ENCODE results near the gene CNOT4. TPM values are rescaled to one million over a fixed set of nuclear protein-coding genes. Genes with fewer than 3 reads are reported as not detected.

The CNOT4 gene
- total RNA-seq, 4 donors from 2014 or later, result 17.8 to 35.0 (median 26.2) TPM

GRCh38 chr7:135405969-135406368 is 103.9 kb downstream of the CNOT4 start:
- WGBS, 2 donors (ENCODE audit: low coverage in 1 of 2), result 95 to 100% methylated on average over 1 to 2 of the region's 2 CpGs
- Histone ChIP-seq H3K36me3 (peaks cover 0 to 27% of the 10 kb centered on the region in 2 donors), H3K27ac (no peak overlapping the region), H3K4me1 (peaks cover 0 to 13% (median 0%) of the 10 kb centered on the region in 3 donors), H3K27me3 (no peaks in the 10 kb centered on the region), H3K4me3 (no peak overlapping the region), H3K9me3 (no peaks in the 10 kb centered on the region)
- no peak for ATAC-seq
- TF ChIP-seq EP300 (IDR thresholded peaks at IDR 0.05) (no peak), POLR2AphosphoS5 (IDR thresholded peaks at IDR 0.05) (no peak), CTCF (IDR thresholded peaks at IDR 0.05) (no peak), POLR2A (IDR thresholded peaks at IDR 0.05) (no peak)

DNA sequence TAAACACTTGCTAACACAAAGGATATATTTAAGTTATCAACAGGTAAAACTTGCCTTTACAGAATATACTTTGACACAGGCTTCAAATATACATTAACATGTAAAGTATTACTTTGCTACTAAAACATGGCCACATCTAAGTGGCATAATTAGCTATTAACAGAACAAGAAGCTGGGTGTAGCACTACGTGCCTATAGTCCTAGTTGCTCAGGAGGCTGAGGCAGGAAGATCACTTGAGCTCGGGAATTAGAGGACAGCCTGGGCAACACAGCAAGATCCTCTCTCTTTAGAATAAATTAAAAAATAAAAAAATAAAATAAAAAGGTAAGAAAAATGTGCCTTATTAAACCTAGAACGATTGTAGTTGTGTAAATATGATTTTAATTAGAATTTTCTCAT is 106.6 kb downstream of the CNOT4 start:
- TF ChIP-seq EP300 (IDR thresholded peaks at IDR 0.05), result no peak
- no peak for TF ChIP-seq CTCF (IDR thresholded peaks at IDR 0.05)
- no peak for TF ChIP-seq POLR2AphosphoS5 (IDR thresholded peaks at IDR 0.05)
- no peak for TF ChIP-seq POLR2A (IDR thresholded peaks at IDR 0.05)
- WGBS, 2 donors (ENCODE audit: low coverage in 1 of 2), result 81 to 86% methylated on average over 3 of the region's 3 CpGs
- Histone ChIP-seq H3K4me1 (peaks cover 0 to 13% (median 0%) of the 10 kb centered on the region in 3 donors), H3K36me3 (peaks cover 0 to 17% of the 10 kb centered on the region in 2 donors), H3K9me3 (no peaks in the 10 kb centered on the region), H3K27me3 (no peaks in the 10 kb centered on the region), H3K4me3 (no peak overlapping the region), H3K27ac (no peak overlapping the region)
- ATAC-seq, result no peak

DNA sequence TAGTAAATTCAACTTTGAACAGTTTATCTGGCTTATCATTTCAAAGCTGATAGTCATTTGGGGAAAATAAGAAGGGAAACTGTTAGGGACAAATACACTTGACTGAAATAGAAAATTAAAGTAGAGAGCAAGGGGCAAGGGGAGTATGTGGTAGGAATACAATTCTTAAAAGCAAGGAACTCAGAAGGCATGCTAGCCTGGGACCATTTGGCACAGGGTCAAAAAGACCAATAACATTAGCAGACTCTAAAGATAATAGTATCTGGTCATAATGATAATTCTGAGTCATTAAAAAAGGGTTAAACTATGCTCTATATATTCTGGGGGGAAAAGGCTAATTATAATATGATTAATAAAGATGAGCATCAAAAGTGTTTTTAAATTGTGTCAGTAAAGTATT is 112.2 kb downstream of the CNOT4 start:
- Histone ChIP-seq H3K9me3 (no peaks in the 10 kb centered on the region), H3K4me1 (peaks cover 0 to 6% (median 0%) of the 10 kb centered on the region in 3 donors), H3K27ac (no peak overlapping the region), H3K36me3 (peaks cover 0 to 31% of the 10 kb centered on the region in 2 donors), H3K27me3 (no peaks in the 10 kb centered on the region), H3K4me3 (no peak overlapping the region)
- ATAC-seq, result no peak
- TF ChIP-seq POLR2A (IDR thresholded peaks at IDR 0.05) (no peak), CTCF (IDR thresholded peaks at IDR 0.05) (no peak), POLR2AphosphoS5 (IDR thresholded peaks at IDR 0.05) (no peak), EP300 (IDR thresholded peaks at IDR 0.05) (no peak)

- H3K9me3 ChIP-seq, result no peaks in the 10 kb centered on the region
- H3K27ac ChIP-seq, result no peak overlapping the region
- peaks cover 0 to 39% of the 10 kb centered on the region in 2 donors for H3K36me3 ChIP-seq
- H3K27me3 ChIP-seq, result no peaks in the 10 kb centered on the region
- 83 to 98% methylated on average over 4 of the region's 4 CpGs for WGBS, 2 donors (ENCODE audit: low coverage in 1 of 2)
- H3K4me3 ChIP-seq, result no peak overlapping the region
- H3K4me1 ChIP-seq, result peaks cover 0 to 10% (median 4%) of the 10 kb centered on the region in 3 donors
- ATAC-seq, result no peak
- TF ChIP-seq POLR2A (IDR thresholded peaks at IDR 0.05), result no peak
- TF ChIP-seq POLR2AphosphoS5 (IDR thresholded peaks at IDR 0.05), result no peak
- TF ChIP-seq CTCF (IDR thresholded peaks at IDR 0.05), result no peak
- no peak for TF ChIP-seq EP300 (IDR thresholded peaks at IDR 0.05)
Measured at GRCh38 chr7:135392701-135393100, 117.2 kb downstream of the CNOT4 start.

DNA sequence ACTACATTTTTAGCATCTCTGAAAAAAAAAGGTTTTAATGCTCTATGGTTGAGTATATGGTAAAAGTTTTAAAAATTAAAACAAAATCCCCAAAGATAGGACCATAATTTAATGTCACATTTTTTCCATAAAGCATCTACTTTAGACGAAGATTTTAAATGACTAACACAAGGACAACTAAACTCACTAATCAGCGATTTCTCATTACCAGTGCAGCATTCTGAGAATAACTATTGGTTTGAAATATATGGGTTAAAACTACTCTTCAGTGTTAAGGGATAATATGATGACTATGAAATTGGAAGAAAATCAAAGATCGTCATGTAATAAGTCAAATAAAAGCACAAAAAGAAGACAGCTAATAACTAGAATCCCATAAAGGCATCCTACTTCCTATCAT is 118.4 kb downstream of the CNOT4 start:
- no peak overlapping the region for H3K27ac ChIP-seq
- H3K9me3 ChIP-seq, result no peaks in the 10 kb centered on the region
- H3K27me3 ChIP-seq, result no peaks in the 10 kb centered on the region
- WGBS, 2 donors (ENCODE audit: low coverage in 1 of 2), result 90 to 96% methylated on average over 3 of the region's 3 CpGs
- H3K4me3 ChIP-seq, result no peak overlapping the region
- no peak for ATAC-seq
- peaks cover 0 to 10% (median 4%) of the 10 kb centered on the region in 3 donors for H3K4me1 ChIP-seq
- H3K36me3 ChIP-seq, result peaks cover 0 to 39% of the 10 kb centered on the region in 2 donors
- TF ChIP-seq CTCF (IDR thresholded peaks at IDR 0.05) (no peak), POLR2AphosphoS5 (IDR thresholded peaks at IDR 0.05) (no peak), POLR2A (IDR thresholded peaks at IDR 0.05) (no peak), EP300 (IDR thresholded peaks at IDR 0.05) (no peak)
